T-helper 1 cell treated with Interleukin-12 subunit alpha and Interleukin-12 subunit beta and Interleukin-4 antibody, amounts not matched to agents 30 ng/mL and 1 ng/mL, for 36 hours (primary cell): Measurements from ENCODE around the gene VPS29. TPM values are rescaled to one million over a fixed set of nuclear protein-coding genes. Genes with fewer than 3 reads are reported as not detected.

ENCODE experiments used
- intact Hi-C: fragments of 100-400 bp; cut with micrococcal nuclease; formaldehyde crosslinking; loops from one replicate; pipeline ENCODE4 v1.15.1; 2024
- total RNA-seq: library from RNA; stranded (reverse); gene quantifications from 2 replicates; pipeline ENCODE4 v1.2.3, GENCODE V29; 2022

Gene VPS29
- total RNA-seq, 1 donor from 2014 or later = 135 TPM

DNA sequence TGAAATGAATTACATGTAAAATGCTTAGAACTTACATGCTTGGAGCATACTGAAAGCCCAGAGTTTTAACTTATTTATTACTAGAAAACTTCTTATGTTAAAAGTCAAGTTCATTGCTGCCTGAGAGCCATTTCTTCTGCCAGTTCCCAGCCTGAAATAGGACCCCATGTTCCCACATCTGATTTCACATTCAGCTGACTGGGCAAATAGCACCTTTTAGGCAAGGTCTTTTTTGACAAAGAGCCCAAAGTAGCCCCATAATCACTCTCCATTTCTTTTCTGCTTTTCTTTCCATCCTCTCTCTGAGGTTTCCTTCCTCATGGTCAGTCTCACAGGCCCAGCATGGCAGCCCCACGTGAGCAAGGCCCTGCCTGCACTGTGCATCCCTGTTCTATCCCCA is 50.6 kb downstream of the VPS29 start:
- intact Hi-C loops = loop anchor here (2.0 kb wide), 1 partner anchor 238 kb away; the partner anchor contains the start of gene HVCN1

DNA sequence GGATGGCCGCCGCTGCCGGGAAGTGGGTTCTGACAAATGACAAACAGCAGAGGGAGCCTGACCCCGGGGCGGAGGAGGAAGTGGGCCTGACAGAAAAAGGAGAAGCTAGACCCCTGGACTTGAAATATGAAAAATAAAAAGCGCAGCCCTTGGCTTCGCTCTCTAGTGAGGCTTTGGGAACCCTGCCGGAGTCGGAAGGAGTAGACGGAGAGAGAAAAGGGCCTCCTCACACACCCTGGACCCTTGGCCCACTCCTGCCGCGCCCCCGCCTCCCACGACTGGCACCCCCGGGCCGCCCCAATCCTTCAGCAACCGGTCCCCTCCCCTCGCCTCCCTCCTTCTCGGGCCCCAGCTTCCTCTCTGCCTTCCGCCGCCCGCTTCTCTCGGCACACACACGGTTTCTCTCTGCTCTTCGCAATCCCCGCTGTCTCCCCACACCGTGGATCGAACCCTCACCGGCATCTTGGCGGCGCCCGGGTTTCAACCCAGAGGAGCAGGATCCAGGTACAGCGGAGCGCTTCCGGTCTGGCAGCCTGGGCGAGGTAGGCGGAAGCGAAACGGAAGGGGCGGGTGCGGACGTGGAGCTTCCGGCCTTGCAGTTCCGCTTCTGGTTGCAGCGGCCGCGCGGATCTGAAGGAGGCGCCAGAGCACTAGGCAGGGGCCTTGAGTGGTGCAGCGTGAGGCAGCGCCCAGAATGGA is 52.0 kb downstream of the VPS29 start, which contains the start of gene ARPC3:
Gene ARPC3, minus strand, starts transcription at position 539 of the 699 bp plus-strand sequence. Its CDS starts 77 bp downstream, at position 462.
- intact Hi-C loops = loop anchor here (1.0 to 2.0 kb wide), 13 partner anchors 18 to 456 kb away; partner anchors contain the start of genes ANAPC7, ATP2A2, FAM216A and GPN3

DNA sequence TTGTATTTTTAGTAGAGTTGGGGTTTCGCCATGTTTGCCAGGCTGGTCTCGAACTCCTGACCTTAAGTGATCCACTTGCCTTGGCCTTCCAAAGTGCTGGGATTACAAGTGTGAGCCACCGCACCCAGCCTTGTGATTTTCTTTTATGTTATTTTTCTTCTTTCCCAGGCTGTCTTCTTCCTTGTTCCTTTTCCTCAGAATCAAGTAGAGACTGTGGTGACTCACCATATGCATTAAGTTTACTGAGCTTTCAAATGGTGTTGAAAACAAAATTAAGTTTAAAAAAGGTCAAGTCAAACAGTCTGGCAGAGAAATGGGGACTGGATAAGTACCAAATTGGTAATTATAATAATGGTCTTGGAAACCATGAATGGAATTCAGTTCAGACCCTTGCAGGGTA is 57.5 kb downstream of the VPS29 start:
- intact Hi-C loops = no loop called here

Other genes starting within 250 kb of the VPS29 start
- 186 and 189 TPM in 2 replicates for gene ATP2A2, start 220.9 kb downstream of the VPS29 start, total RNA-seq
- gene ANAPC7, start 98.4 kb downstream of the VPS29 start, total RNA-seq = 60.7 and 64.7 TPM in 2 replicates
- gene ARPC3, start 51.8 kb downstream of the VPS29 start, total RNA-seq = 395 and 403 TPM in 2 replicates
- 19.5 and 20.7 TPM in 2 replicates for gene GPN3, start 33.9 kb downstream of the VPS29 start, total RNA-seq
- 12.3 and 13.6 TPM in 2 replicates for gene FAM216A, start 33.3 kb downstream of the VPS29 start, total RNA-seq
- gene RAD9B, start 220 bp upstream of the VPS29 start, total RNA-seq = 0.90 and 1.3 TPM in 2 replicates
- 39.1 and 39.8 TPM in 2 replicates for gene PPTC7, start 81.2 kb upstream of the VPS29 start, total RNA-seq
- 3.2 and 4.2 TPM in 2 replicates for gene TCTN1, start 112.0 kb upstream of the VPS29 start, total RNA-seq
- gene HVCN1, start 187.0 kb upstream of the VPS29 start, total RNA-seq = 8.9 and 10.6 TPM in 2 replicates
- 232 and 234 TPM in 2 replicates for gene PPP1CC, start 240.8 kb upstream of the VPS29 start, total RNA-seq